ACC112 (cell line): ENCODE results near the gene FUT7.

ENCODE experiments used
- H2AFZ ChIP-seq: fragments of 200-600 bp; sonication (generic); one replicate; pipeline ENCODE4 v1.6.0; 2017; ENCODE audit warnings: antibody characterized with exemption, low read length; ENCODE audit not compliant: unreplicated experiment
- H3K27ac ChIP-seq: fragments of 200-600 bp; sonication (generic); 2 replicates; pipeline ENCODE4 v1.5.1; 2014; ENCODE audit warnings: low read depth, mild to moderate bottlenecking, antibody characterized with exemption, low read length, moderate library complexity
- H3K27me3 ChIP-seq: fragments of 200-600 bp; sonication (generic); 2 replicates; pipeline ENCODE4 v1.6.1; 2014; ENCODE audit warnings: mild to moderate bottlenecking, antibody characterized with exemption, low read length, moderate library complexity, mixed read lengths; ENCODE audit not compliant: insufficient read depth
- H3K36me3 ChIP-seq: fragments of 200-600 bp; sonication (generic); 2 replicates; pipeline ENCODE4 v1.6.1; 2016; ENCODE audit warnings: mild to moderate bottlenecking, antibody characterized with exemption, low read length, moderate library complexity, mixed read lengths; ENCODE audit not compliant: insufficient read depth
- H3K4me1 ChIP-seq: fragments of 200-600 bp; sonication (generic); one replicate; pipeline ENCODE4 v1.6.1; 2016; ENCODE audit warnings: low read length, mixed read lengths; ENCODE audit not compliant: insufficient read depth, unreplicated experiment, control insufficient read depth
- H3K4me3 ChIP-seq: fragments of 200-600 bp; sonication (generic); 2 replicates; pipeline ENCODE4 v1.5.1; 2014; ENCODE audit warnings: mild to moderate bottlenecking, low read depth, low read length
- H3K79me2 ChIP-seq: fragments of 200-600 bp; sonication (generic); one replicate; pipeline ENCODE4 v1.6.0; 2016; ENCODE audit warnings: low read length; ENCODE audit not compliant: control insufficient read depth, unreplicated experiment, insufficient read depth

FUT7 gene

GRCh38 chr9:136985853-136986252 is 46.0 kb downstream of the FUT7 start:
- H2AFZ ChIP-seq, result no peak overlapping the region

GRCh38 chr9:136985027-136985602 is 46.8 kb downstream of the FUT7 start:
- H2AFZ ChIP-seq, result no peak overlapping the region
- H3K36me3 ChIP-seq, result no peaks in the 10 kb centered on the region
- no peaks in the 10 kb centered on the region for H3K79me2 ChIP-seq
- H3K4me1 ChIP-seq, result no peaks in the 10 kb centered on the region
- peaks cover 27% of the 10 kb centered on the region for H3K27me3 ChIP-seq
- no peak overlapping the region for H3K27ac ChIP-seq
- H3K4me3 ChIP-seq, result no peak overlapping the region

More at GRCh38 chr9:136985853-136986252, 46.0 kb downstream of the FUT7 start:
- Histone ChIP-seq H3K27me3 (peaks cover 27% of the 10 kb centered on the region), H3K27ac (no peak overlapping the region), H3K4me1 (no peaks in the 10 kb centered on the region), H3K79me2 (no peaks in the 10 kb centered on the region), H3K4me3 (no peak overlapping the region), H3K36me3 (no peaks in the 10 kb centered on the region)

GRCh38 chr9:136984464-136985026 is 47.3 kb downstream of the FUT7 start:
- no peak overlapping the region for H2AFZ ChIP-seq
- H3K4me1 ChIP-seq, result no peaks in the 10 kb centered on the region
- H3K4me3 ChIP-seq, result no peak overlapping the region
- H3K79me2 ChIP-seq, result no peaks in the 10 kb centered on the region
- H3K27ac ChIP-seq, result no peak overlapping the region
- H3K36me3 ChIP-seq, result no peaks in the 10 kb centered on the region
- H3K27me3 ChIP-seq, result peaks cover 27% of the 10 kb centered on the region

- Histone ChIP-seq H3K79me2 (no peaks in the 10 kb centered on the region), H3K27ac (no peak overlapping the region), H3K4me3 (no peak overlapping the region), H3K4me1 (no peaks in the 10 kb centered on the region), H3K27me3 (peaks cover 27% of the 10 kb centered on the region), H3K36me3 (no peaks in the 10 kb centered on the region), H2AFZ (no peak overlapping the region)
Measured at GRCh38 chr9:136983656-136984314, 48.1 kb downstream of the FUT7 start.

- Histone ChIP-seq H3K4me3 (no peak overlapping the region), H3K79me2 (no peaks in the 10 kb centered on the region), H3K27me3 (peaks cover 27% of the 10 kb centered on the region), H2AFZ (no peak overlapping the region), H3K27ac (no peak overlapping the region), H3K4me1 (no peaks in the 10 kb centered on the region), H3K36me3 (no peaks in the 10 kb centered on the region)
Measured at GRCh38 chr9:136983167-136983566, 48.7 kb downstream of the FUT7 start.

GRCh38 chr9:136982232-136983051 is 49.4 kb downstream of the FUT7 start, which contains the start of gene LCNL1:
Gene LCNL1, plus strand, starts transcription at chr9:136982993. Its CDS starts 594 bp downstream, at chr9:136983587.
- H3K79me2 ChIP-seq, result no peaks in the 10 kb centered on the region
- no peak within 1 kb of the TSS for H3K27ac ChIP-seq
- H3K4me3 ChIP-seq, result no peak within 1 kb of the TSS
- peaks cover 27% of the 10 kb centered on the region for H3K27me3 ChIP-seq
- no peak within 1 kb of the TSS for H2AFZ ChIP-seq
- H3K4me1 ChIP-seq, result no peaks in the 10 kb centered on the region
- H3K36me3 ChIP-seq, result no peaks in the 10 kb centered on the region

- H2AFZ ChIP-seq, result no peak overlapping the region
- no peaks in the 10 kb centered on the region for H3K36me3 ChIP-seq
- H3K4me1 ChIP-seq, result no peaks in the 10 kb centered on the region
- no peak overlapping the region for H3K4me3 ChIP-seq
- peaks cover 27% of the 10 kb centered on the region for H3K27me3 ChIP-seq
- H3K27ac ChIP-seq, result no peak overlapping the region
- no peaks in the 10 kb centered on the region for H3K79me2 ChIP-seq
Measured at GRCh38 chr9:136981588-136982231, 50.2 kb downstream of the FUT7 start.

- H3K27me3 ChIP-seq, result peaks cover 23% of the 10 kb centered on the region
- no peak overlapping the region for H2AFZ ChIP-seq
- H3K27ac ChIP-seq, result no peak overlapping the region
- H3K79me2 ChIP-seq, result no peaks in the 10 kb centered on the region
- no peaks in the 10 kb centered on the region for H3K4me1 ChIP-seq
- no peak overlapping the region for H3K4me3 ChIP-seq
- no peaks in the 10 kb centered on the region for H3K36me3 ChIP-seq
Measured at GRCh38 chr9:136980669-136981478, 51.0 kb downstream of the FUT7 start.
